Bone marrow (tissue), 2 donors: ENCODE data around the gene RTL1.

Source experiments
- DNase-seq, 2 donors: peaks; one replicate each; lab custom pipeline; 2025; lab: John Stamatoyannopoulos, UW

Gene RTL1

GRCh38 chr14:100834082-100834793 lies 69.3 kb downstream of the RTL1 start:
- no peak for DNase-seq

- DNase-seq, result no peak
These were observed 71.1 kb downstream of the RTL1 start for GRCh38 chr14:100832311-100832960.

- no peak for DNase-seq
These were observed 72.8 kb downstream of the RTL1 start for GRCh38 chr14:100830681-100831080.
